Thyroid gland (tissue), 4 donors: Measurements from ENCODE around the gene MESP1. TPM values are rescaled to one million over a fixed set of nuclear protein-coding genes. Genes with fewer than 3 reads are reported as not detected.

Experiments used
- DNase-seq, 2 donors: peaks; one replicate each; pipeline ENCODE4 v3.0.0-alpha.2; 2019
- H3K27ac ChIP-seq, 3 donors: fragments of 200-600 bp; sonication (generic); 1 replicate in 2 of 3; 2 replicates in 1 of 3; pipeline ENCODE4 v1.5.1; 2016 to 2019; ENCODE audit warnings: mild to moderate bottlenecking in 1 of 3, moderate library complexity in 1 of 3
- H3K27me3 ChIP-seq: fragments of 200-600 bp; sonication (generic); one replicate; pipeline ENCODE4 v1.5.1; 2019
- H3K36me3 ChIP-seq, 2 donors: fragments of 200-600 bp; sonication (generic); one replicate each; pipeline ENCODE4 v1.5.1; 2016 to 2019
- H3K4me1 ChIP-seq, 2 donors: fragments of 200-600 bp; sonication (generic); one replicate each; pipeline ENCODE4 v1.5.1; 2017 to 2019
- H3K4me3 ChIP-seq, 3 donors: fragments of 200-600 bp; sonication (generic); replicated peaks in 1 of 3; 1 replicate in 2 of 3; 2 replicates in 1 of 3; pipeline ENCODE4 v1.5.1; 2016; ENCODE audit warnings: mild to moderate bottlenecking in 1 of 3
- H3K9me3 ChIP-seq: fragments of 200-600 bp; sonication (generic); one replicate; pipeline ENCODE4 v1.5.1; 2017
- POLR2A ChIP-seq, 2 donors: fragments of 450-650 bp; IDR thresholded peaks; one replicate each; pipeline ENCODE4 v1.6.1; 2017; ENCODE audit warnings: antibody characterized with exemption in 2 of 2, mild to moderate bottlenecking in 2 of 2, moderate library complexity in 1 of 2
- WGBS, 2 donors: methylation state at CpG; one replicate each; pipeline ENCODE4 v1.1.5; 2017; 5-methylcytosine and 5-hydroxymethylcytosine counted together
- intact Hi-C: fragments of 100-400 bp; cut with DNase I; formaldehyde crosslinking; loops from one replicate; pipeline ENCODE4 v1.15.1; 2023
- total RNA-seq, 4 donors: library from RNA; depleted of rRNA; stranded (reverse); fragments of >200 nt; gene quantifications; one replicate each; pipeline ENCODE4 v1.2.3, GENCODE V29; 2016
- TF ChIP-seq, protein P1 (sequence below), 6 experiments: fragments of 200-600 bp in 3 of 6; fragments of 450-650 bp in 3 of 6; sonication (generic) in 3 of 6; IDR thresholded peaks; one replicate each; pipeline ENCODE4 v1.5.1; 2016 to 2019; ENCODE audit warnings: antibody characterized with exemption in 6 of 6, mild to moderate bottlenecking in 2 of 6, inconsistent platforms in 1 of 6, moderate library complexity in 1 of 6

MESP1 gene
- total RNA-seq, 4 donors from 2014 or later, result 1.9 to 2.6 (median 2.1) TPM; not detected in 1

DNA sequence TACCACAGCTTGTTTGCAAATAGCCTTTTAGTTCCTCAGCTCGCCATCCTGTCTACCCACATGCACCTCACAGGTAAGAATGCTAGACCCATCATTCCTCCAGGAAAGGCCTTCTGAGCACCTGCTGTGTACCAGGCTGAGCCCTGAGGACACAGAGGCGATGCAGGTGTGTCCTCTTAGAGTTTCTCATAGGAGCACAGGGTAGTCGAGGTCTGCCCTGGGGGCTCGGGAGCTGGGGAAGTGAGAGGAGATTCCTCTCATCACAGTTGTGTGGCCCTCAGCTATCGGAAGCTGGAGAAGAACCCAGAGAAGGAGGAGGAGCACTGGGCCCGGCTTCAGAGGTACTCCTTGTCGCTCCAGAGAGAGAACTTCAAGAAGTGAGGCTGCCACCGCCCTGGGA, 8.0 kb downstream of the MESP1 start:
- WGBS, 2 donors, result 85 to 94% methylated on average over 8 of the region's 8 CpGs
- intact Hi-C loops, result loop anchor here (10.0 kb wide), 1 partner anchor 98 kb away; no protein-coding TSS in a partner anchor
- Histone ChIP-seq H3K9me3 (no peaks in the 10 kb centered on the region), H3K4me1 (no peaks in the 10 kb centered on the region), H3K27ac (no peak overlapping the region), H3K4me3 (no peak overlapping the region), H3K27me3 (no peaks in the 10 kb centered on the region), H3K36me3 (no peaks in the 10 kb centered on the region)
- TF ChIP-seq, protein P1, sequence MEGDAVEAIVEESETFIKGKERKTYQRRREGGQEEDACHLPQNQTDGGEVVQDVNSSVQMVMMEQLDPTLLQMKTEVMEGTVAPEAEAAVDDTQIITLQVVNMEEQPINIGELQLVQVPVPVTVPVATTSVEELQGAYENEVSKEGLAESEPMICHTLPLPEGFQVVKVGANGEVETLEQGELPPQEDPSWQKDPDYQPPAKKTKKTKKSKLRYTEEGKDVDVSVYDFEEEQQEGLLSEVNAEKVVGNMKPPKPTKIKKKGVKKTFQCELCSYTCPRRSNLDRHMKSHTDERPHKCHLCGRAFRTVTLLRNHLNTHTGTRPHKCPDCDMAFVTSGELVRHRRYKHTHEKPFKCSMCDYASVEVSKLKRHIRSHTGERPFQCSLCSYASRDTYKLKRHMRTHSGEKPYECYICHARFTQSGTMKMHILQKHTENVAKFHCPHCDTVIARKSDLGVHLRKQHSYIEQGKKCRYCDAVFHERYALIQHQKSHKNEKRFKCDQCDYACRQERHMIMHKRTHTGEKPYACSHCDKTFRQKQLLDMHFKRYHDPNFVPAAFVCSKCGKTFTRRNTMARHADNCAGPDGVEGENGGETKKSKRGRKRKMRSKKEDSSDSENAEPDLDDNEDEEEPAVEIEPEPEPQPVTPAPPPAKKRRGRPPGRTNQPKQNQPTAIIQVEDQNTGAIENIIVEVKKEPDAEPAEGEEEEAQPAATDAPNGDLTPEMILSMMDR (IDR thresholded peaks at IDR 0.05), result no peak
- TF ChIP-seq POLR2A (IDR thresholded peaks at IDR 0.05), result no peak
- no peak for DNase-seq

DNA sequence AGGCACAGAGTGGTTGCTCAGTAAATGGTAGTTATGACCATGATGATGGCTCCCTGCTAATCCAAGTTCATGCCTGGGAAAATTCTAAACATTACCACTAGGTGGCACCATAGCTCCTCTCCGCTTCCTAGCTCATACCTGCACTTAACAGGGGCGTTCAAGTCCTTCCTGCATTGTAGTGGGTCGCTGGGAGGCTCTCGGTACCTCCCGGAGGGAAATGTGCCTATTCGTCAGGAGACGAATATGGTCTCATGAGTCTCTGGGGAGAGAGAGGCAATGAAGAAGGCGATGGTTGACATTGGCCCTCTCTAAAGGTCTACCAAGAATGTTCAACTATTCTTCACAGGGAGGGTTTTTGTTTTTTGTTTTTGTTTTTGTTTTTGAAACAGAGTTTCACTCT, 10.9 kb downstream of the MESP1 start:
- Histone ChIP-seq H3K36me3 (no peaks in the 10 kb centered on the region), H3K9me3 (no peaks in the 10 kb centered on the region), H3K27ac (no peak overlapping the region), H3K4me1 (no peaks in the 10 kb centered on the region), H3K27me3 (no peaks in the 10 kb centered on the region), H3K4me3 (no peak overlapping the region)
- whole genome bisulfite sequencing, 2 donors, result 1 to 2% methylated on average over 8 of the region's 8 CpGs
- peak; percentile 52 to 54 for DNase-seq
- intact Hi-C loops, result loop anchor here (10.0 kb wide), 1 partner anchor 95 kb away; no protein-coding TSS in a partner anchor
- no peak for TF ChIP-seq POLR2A (IDR thresholded peaks at IDR 0.05)
- TF ChIP-seq, protein P1 (IDR thresholded peaks at IDR 0.05), result peak; percentile 90 to 98 (median 94)

GRCh38 chr15:89735773-89736172, 15.3 kb downstream of the MESP1 start:
- WGBS, 2 donors, result 60 to 70% methylated on average over 4 of the region's 4 CpGs
- no peaks in the 10 kb centered on the region for H3K27me3 ChIP-seq
- TF ChIP-seq, protein P1 (IDR thresholded peaks at IDR 0.05), result no peak
- TF ChIP-seq POLR2A (IDR thresholded peaks at IDR 0.05), result no peak
- no peaks in the 10 kb centered on the region for H3K9me3 ChIP-seq
- H3K4me1 ChIP-seq, result no peaks in the 10 kb centered on the region
- DNase-seq, result no peak
- intact Hi-C loops, result no loop called here
- H3K27ac ChIP-seq, result no peak overlapping the region
- no peaks in the 10 kb centered on the region for H3K36me3 ChIP-seq
- H3K4me3 ChIP-seq, result no peak overlapping the region

DNA sequence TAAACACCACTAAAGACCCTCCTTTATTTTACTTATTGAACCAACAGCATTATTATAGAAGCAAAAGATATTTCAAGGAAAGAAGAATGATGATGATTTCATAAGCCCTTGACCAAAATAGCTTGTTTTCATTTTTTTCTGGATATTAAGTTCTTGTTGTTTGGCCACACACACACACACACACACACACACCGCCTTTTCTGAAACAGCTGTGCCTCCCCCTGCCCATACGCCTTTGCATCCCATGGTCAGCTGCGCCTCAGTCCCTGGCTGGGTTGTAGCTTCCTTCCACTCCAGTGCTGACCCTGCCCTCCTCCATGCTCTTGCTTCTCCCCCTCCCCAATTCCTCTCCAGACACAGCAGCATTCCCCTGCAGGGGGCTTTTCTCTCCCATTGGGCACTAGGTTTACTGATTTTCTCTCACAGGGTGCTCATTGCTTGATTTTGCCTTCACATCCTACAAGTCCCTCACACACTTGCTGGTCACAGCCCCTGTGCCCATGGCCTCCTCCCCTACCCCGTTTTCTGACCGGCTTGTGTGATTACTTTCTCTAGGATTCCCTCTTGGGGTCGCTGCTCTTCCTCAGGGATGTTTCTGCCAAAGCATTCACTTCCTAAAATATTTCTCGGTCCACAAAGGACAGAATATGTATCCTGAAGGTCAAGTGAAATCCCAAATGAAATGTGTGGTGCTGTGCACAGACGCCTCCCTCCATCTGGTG, 18.4 kb downstream of the MESP1 start:
- H3K4me1 ChIP-seq, result no peaks in the 10 kb centered on the region
- H3K27me3 ChIP-seq, result no peaks in the 10 kb centered on the region
- 68 to 70% methylated on average over 8 of the region's 8 CpGs for WGBS, 2 donors
- TF ChIP-seq, protein P1 (IDR thresholded peaks at IDR 0.05), result no peak
- no peak for TF ChIP-seq POLR2A (IDR thresholded peaks at IDR 0.05)
- H3K9me3 ChIP-seq, result no peaks in the 10 kb centered on the region
- intact Hi-C loops, result no loop called here
- H3K27ac ChIP-seq, result no peak overlapping the region
- no peak overlapping the region for H3K4me3 ChIP-seq
- DNase-seq, result no peak
- H3K36me3 ChIP-seq, result no peaks in the 10 kb centered on the region

GRCh38 chr15:89731275-89731674, 19.8 kb downstream of the MESP1 start:
- no peaks in the 10 kb centered on the region for H3K36me3 ChIP-seq
- WGBS, 2 donors, result 86 to 92% methylated on average over 5 of the region's 5 CpGs
- intact Hi-C loops, result no loop called here
- H3K27me3 ChIP-seq, result no peaks in the 10 kb centered on the region
- DNase-seq, result no peak
- H3K9me3 ChIP-seq, result no peaks in the 10 kb centered on the region
- H3K27ac ChIP-seq, result no peak overlapping the region
- no peak overlapping the region for H3K4me3 ChIP-seq
- H3K4me1 ChIP-seq, result no peaks in the 10 kb centered on the region
- TF ChIP-seq, protein P1 (IDR thresholded peaks at IDR 0.05), result no peak
- no peak for TF ChIP-seq POLR2A (IDR thresholded peaks at IDR 0.05)
